WI38 (cell line): ENCODE data around the gene STK32C.

Experiments used
- H3K4me3 ChIP-seq: 2 replicates; pipeline ENCODE4 v1.5.1; 2011; ENCODE audit warnings: low read depth, mild to moderate bottlenecking, control low read depth, low read length
- CTCF ChIP-seq: IDR thresholded peaks from 2 replicates; pipeline ENCODE4 v1.5.1; 2012; ENCODE audit warnings: low read depth, mild to moderate bottlenecking, control low read depth, low read length

Gene STK32C

DNA sequence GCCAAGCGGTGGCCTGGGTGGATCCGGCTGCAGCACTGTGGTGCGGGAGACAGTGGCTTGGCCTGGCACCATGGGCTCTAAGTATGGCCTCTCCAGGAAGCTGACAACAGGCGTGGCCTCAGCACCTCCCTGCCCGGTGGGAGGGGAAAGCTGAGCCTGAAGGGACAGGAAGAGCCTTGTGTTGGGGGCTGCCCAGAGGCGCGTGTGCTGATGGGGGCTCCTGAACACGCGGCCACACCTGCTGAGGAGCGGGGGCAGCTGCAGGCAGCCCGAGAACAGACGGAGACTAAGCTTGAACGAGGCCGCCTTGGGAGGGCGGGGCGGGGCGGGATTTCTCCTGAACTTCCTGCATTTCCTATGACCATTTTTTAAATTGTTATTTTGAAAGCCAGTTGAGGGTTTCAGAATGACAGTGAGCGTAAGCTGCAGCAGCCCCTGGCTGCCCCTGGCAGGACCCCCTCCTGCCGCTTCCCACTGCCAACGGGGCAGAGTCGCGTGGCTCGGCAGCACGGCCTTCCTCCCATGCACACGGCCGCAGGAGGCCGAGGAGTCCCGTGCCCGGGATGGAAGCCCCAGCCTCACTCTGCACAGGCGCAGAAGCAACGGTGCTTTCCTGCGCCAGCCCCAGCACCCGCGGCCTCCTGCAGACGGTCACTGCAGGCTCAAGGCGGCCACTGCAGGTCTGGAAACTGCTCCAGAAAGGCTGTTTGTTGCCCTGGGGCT is 77.8 kb downstream of the STK32C start:
- TF ChIP-seq CTCF, result no peak
- no peak overlapping the region for H3K4me3 ChIP-seq

GRCh38 chr10:132229096-132229495 is 78.7 kb downstream of the STK32C start:
- no peak for TF ChIP-seq CTCF
- H3K4me3 ChIP-seq, result no peak overlapping the region

DNA sequence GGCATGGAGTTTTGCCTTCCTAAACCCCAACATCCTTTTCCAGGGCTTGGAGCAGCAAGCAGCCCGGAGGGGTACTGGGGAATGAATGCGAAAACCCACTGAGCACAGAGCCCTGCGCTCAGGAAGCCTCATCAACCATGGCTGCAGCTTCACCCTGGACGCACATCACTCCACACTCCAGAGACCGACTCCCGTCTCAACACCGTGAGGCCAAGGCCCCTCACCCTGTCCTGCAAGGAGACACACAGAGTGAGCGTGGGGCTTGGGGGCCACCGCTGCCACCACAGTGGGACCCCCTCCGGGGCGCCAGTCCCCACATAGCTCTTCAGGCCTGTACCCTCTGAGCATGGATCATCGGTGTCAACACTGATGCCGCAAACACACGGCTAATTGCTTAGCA is 79.1 kb downstream of the STK32C start:
- H3K4me3 ChIP-seq, result no peak overlapping the region

DNA sequence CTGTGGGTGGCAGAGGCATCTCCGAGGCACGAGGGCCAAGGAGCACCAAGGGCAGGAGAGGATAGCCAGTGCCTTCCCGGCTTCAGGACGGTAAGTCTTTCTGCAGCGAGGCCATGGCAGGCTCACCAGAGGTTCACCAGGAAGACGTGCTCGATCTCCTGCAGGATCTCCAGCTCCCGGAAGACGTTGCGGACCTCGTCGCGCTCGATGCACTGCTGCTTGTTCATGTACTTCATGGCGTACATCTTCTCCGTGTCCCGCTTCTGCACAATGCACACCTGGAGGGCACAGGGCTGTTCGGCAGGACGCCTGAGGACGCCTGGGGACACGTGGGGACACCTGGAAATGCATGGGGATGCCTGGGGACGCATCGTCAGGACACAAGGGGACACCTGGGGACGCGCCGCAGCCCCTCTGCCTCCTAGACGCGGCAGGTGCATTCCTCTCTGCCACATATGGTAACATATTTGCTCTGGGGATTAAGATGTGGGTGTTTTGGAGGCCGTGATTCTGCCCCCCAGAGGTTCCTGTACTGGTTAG is 79.8 kb downstream of the STK32C start:
- no peak for TF ChIP-seq CTCF
- no peak overlapping the region for H3K4me3 ChIP-seq

More for the DNA sequence above, 79.1 kb downstream of the STK32C start:
- TF ChIP-seq CTCF, result no peak

DNA sequence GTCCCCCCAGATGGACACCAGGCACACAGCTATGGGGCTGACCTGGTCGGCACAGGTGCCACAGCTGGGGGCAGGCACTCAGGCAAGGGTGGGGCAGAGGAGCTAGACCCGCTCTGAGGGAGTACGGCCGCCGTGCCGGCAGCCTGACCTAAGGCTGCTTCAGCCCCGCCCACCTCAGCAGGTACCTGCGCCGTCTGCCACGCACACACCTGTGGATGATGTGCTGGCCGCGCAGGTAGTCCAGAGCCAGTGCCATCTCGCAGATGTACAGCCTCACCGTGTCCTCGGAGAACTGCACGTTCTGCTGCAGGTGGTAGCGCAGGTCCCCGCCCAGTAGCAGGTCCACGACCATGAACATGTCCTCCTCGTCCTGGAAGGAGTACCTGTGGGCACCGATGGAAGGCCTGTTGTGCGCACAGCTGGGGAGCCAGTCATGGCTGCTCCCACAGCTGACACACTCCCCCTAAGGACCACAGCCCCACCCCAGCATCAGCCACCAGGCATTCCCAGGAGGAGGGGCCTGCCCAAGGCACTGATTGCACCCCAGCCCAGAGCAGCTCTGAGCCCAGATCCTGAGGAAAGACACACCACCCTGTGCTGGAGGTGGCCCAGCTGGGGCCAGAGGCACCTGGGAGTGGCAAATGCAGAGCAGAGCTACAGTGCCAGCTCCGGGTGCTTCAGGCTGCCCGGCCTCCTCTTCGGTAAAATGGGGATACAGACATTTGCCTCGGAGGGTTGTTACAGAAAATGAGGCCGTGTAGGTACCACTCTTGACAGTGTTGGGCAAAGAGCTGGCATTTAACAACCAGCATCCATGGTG is 81.0 kb downstream of the STK32C start:
- H3K4me3 ChIP-seq, result no peak overlapping the region
- TF ChIP-seq CTCF, result no peak

- TF ChIP-seq CTCF, result no peak
- H3K4me3 ChIP-seq, result no peak overlapping the region
These were observed 81.9 kb downstream of the STK32C start for GRCh38 chr10:132225849-132226205.
